CD1c-positive myeloid dendritic cell (primary cell): Measurements from ENCODE around the gene SVIL.

Source experiments
- DNase-seq: peaks from one replicate; pipeline ENCODE4 v3.0.0-alpha.2; 2016; ENCODE audit errors: extremely low spot score

SVIL gene, protein sequence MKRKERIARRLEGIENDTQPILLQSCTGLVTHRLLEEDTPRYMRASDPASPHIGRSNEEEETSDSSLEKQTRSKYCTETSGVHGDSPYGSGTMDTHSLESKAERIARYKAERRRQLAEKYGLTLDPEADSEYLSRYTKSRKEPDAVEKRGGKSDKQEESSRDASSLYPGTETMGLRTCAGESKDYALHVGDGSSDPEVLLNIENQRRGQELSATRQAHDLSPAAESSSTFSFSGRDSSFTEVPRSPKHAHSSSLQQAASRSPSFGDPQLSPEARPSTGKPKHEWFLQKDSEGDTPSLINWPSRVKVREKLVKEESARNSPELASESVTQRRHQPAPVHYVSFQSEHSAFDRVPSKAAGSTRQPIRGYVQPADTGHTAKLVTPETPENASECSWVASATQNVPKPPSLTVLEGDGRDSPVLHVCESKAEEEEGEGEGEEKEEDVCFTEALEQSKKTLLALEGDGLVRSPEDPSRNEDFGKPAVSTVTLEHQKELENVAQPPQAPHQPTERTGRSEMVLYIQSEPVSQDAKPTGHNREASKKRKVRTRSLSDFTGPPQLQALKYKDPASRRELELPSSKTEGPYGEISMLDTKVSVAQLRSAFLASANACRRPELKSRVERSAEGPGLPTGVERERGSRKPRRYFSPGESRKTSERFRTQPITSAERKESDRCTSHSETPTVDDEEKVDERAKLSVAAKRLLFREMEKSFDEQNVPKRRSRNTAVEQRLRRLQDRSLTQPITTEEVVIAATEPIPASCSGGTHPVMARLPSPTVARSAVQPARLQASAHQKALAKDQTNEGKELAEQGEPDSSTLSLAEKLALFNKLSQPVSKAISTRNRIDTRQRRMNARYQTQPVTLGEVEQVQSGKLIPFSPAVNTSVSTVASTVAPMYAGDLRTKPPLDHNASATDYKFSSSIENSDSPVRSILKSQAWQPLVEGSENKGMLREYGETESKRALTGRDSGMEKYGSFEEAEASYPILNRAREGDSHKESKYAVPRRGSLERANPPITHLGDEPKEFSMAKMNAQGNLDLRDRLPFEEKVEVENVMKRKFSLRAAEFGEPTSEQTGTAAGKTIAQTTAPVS (N-terminal part only)

DNA sequence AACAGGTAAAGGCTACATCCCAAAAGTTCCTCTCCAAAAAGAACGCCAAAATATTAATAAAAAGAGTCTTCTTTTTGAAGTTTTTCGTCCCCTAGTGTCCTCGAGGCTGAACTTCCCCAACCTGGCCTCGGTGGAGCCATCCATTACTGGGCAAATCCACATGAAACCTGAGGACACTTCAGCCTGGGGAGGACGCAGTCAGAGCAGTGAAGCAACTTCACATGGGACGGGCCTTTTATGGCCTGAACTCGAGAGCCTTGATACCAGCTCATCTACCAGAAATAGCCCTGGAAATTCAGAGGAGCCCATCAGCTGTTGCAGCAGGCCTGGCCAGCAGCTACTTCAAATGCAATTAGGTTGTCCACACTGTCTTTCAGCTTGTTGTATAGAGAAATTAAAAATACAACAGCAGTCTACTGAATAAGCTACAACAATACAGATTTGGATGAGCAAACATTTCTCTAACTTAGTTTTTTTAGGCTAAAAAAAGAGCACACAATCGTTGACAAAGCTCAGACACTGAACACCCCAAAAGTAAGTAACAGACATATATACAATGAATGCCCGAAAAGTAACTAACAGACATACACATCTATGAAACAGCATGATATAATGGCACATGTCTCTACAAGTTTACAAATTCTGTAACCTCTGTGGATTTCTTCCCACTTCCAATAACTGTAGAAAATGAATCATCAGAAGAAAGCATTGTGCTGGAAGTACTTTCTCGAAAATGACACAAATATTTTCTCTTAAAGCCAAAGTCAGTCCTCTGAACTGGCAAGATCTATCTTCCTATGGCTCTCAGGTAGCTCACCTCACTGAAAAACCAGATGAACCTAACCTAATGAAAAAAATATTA lies at the start of gene SVIL:
Gene SVIL, minus strand, starts transcription at position 208 of the 862 bp plus-strand sequence. CDS start 79,913 bp downstream, outside the sequence.
- DNase-seq, result peak; percentile 26

DNA sequence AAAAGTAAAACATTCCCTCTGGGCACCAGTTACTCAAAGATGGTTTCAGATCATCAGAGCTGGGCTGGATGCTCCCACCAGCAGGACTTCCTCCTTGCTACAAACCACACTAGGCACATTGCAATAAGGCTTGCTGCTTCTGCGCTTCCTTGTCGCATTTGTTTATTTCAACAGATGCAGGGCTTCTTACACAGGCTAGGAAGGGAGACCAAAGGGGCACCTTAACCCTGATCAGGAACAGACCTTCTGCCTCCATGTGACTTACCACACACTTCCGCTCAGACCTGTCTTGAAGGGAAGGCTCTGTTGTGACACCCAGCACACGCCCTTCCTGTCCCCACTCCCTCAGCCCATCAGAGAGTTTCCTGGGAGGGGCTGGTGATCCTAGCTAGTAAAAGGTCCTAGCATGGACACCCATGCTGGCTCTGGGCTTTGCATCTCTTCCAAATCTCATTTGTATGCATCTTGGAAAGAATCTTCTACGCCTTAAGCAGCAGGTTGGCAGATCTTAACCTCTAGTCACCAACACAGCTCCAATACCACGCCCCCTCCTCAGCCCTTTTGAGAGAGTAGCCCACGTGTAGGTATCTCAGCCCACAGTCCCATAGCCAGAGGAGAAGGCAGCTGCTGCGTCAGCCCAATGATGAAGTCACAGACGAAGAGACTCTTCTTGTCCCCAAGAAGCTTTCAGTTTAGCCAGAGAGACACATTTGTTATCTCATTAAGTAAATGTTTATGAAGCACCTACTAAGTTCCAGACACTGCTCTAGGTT lies 47.1 kb upstream of the SVIL start:
- peak; percentile 87 for DNase-seq

DNA sequence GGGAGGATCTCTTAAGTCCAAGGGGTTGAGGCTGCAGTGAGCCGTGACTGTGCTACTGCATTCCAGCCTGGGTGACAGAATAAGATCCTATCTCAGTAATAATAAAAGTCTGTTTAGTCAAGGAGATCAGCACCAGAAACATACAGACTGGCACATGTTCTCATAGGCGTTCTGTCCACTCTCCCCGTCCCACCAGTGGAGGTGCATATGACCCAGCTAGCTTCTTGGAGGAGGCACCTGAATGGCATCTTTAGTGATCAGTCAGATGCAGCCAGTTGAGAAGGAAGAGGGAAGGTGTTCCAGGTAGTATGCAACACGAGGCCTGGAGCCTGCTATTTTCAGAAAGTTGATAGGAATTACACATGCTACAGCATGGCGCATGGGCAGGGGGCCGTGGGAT lies 45.3 kb upstream of the SVIL start:
- DNase-seq, result no peak

DNA sequence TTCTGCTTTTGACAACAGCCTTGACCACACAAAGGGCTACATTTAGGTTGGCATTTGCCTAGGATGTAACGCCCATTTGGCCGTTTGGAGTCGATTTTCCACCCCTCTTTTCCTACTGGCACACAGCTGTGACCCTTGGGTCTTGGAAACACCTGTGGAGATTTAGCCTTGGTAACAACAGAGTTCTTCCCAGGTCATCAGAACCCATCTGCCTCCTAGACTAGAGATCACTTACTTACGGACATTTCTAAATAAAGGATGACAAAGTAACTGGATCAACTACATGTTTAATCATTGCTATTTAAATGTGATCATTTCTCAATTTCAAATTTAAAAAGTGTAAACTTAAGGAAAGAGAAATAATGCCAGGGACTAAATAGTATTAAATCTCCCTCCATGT lies 42.0 kb upstream of the SVIL start:
- no peak for DNase-seq

DNA sequence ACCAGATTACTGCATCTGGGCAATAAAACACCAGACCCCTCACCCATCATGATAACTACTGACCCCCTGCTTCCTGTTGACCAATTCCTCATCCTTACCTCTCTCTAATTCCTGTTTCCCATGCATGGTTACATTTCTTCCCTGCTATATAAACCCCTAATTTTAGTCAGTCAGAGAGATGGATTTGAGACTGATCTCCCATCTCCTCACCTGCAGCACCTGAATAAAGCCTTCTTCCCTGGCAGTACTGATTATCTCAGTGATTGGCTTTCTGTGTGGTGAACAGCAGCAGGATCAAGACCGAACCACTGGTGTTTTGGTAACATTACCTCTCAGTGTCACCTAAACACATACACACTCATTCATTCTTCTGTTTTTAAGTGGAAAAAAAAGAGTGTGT lies 41.2 kb upstream of the SVIL start:
- DNase-seq, result no peak

DNA sequence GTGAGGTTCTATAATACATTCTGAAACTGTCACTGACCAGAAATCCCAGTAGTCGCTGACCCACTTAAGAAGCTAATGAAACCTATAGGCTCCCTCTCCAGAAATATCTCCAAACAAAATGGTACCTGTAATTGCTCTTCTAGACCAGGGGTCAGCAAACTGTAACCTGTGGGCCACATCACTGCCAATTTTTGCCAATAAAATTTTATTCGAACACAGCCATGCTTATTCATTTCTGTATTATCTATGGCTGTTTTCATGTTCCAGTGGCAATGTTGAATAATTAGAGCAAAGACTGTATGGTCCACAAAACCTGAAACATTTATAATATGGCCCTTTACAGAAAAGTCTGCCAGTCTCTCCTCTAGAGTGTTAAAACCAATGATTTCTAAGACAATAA lies 37.2 kb upstream of the SVIL start:
- no peak for DNase-seq

DNA sequence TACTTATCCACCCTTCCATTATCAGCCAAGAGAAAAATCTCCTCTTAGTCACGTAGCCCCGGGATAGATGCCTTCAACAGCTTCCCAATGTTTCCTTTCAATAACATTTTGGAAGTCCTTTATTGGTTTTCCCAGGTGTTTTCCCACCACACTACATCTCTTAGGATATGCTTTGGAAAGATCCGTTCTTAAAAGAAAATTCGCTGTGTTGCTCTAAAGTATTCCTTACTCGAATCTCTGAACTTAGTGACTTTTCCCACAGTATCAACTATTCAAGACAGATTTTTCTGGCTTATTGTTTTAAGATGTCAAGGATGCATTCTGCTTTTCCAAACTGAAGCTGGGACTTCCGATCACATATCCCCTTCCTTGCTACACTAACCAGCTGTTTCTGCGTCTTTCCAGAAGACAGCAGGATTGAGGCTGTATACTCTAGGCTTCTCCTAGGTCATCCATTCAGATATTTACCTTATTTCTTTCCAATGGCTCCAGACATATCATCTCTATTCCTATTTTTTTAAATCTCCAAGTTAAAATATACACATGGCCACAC lies 36.5 kb upstream of the SVIL start:
- DNase-seq, result no peak

DNA sequence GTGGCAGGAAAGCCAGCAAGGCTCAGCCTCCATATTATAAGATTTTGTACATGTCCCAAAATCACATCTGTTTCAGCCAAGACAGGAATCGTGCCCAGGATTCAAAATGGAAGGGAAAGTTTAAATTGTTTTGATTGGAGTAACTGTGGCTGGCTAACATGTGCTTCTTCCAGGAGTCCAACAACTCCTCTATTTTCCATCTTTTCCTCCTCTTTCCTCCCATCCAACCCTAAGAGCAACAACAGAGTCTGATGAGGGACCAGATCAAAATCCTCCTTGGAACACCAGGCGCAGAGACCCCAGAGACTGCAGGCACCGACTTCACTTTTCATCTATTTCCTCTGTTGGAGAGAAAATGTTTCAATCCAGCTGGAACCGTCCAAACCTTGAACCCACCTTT lies 36.0 kb upstream of the SVIL start:
- DNase-seq, result no peak

DNA sequence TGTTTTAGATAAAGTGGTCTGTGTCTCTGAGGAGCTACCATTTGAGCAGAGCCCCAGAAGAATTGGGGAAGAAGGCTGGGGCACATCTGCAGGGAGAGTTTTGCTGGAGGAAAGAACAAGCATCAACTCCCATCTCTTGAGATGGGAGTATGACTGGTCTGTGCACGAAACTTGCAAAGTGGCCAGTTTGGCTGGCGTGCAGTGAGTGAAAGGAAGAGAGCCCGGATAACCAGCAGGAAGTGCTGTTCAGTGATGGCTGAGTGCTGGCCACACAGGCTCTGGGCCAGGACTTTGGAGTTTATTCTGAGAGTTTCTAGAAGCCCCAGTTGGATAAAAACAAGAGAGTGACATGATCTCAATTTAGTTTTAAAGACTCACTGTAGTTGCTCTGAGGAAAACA lies 34.4 kb upstream of the SVIL start:
- no peak for DNase-seq

DNA sequence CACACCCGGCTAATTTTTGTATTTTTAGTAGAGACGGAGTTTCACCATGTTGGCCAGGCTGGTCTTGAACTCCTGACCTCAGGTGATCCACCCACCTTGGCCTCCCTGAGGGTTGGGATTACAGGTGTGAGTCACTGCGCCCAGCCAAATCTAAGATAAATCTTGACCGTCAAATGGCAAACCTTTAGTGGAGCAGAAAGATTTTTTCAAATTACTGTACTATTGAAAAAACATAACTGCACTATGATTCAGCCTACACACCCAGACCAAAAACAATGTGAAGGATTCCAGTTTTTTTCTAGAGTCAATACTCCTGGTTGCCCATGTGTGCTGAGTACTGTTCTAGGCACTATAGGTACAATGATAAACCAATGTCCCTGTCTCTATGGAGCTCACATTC lies 33.9 kb upstream of the SVIL start:
- no peak for DNase-seq

DNA sequence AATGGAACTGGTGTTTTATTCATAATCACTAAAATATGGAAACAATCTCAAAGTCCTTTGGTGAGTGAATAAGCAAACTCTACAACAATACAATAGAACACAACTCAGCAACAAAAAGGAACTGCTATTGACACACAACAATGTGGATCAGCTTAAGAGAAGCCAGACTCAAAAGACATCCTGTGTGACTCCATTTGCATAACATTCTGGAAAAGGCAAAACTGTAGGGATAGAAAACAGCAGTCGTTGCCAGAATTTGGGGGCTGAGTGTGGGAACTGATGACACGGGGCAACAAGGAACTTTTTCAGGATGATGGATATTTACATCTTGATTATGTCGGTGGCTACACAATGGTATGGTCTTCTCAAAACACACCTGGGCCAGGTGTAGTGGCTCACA lies 32.4 kb upstream of the SVIL start:
- DNase-seq, result no peak

DNA sequence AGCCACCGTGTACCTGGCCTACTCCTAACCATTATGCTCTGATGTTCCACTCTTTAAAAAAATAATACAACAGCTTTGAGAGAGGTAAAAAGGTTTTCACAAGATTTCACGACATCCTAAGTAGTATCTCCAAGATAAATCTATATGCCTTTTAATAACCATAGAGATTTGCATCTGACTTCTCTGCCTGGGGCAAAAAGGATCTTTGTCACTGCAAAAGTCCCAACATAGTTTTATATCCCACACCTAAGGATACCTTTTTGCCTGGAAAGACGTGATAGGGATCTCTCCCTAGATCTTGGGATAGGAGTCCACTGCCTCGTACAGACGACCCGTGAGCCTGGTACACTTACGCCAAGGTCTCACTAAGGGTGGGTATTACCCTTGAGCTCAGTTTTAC lies 31.4 kb upstream of the SVIL start:
- no peak for DNase-seq

DNA sequence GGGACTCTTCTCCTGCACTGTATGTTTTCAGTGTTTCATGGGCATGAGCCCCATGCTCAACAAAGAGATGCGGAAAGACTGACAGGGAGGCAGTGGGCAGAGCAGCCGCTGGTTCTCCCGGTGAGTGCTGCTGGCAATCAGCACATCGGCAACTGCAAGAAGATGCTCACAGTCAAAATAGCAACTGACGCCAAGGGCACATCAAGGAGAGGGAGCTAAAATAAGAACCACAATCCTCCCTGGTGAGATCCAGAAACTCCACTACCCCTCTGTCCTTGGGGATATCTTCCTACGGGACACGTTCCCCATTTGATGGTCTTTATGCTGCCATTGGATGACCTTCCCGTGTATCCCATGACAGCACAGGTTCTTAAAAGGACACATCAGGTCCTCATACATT lies 28.9 kb upstream of the SVIL start:
- DNase-seq, result no peak

DNA sequence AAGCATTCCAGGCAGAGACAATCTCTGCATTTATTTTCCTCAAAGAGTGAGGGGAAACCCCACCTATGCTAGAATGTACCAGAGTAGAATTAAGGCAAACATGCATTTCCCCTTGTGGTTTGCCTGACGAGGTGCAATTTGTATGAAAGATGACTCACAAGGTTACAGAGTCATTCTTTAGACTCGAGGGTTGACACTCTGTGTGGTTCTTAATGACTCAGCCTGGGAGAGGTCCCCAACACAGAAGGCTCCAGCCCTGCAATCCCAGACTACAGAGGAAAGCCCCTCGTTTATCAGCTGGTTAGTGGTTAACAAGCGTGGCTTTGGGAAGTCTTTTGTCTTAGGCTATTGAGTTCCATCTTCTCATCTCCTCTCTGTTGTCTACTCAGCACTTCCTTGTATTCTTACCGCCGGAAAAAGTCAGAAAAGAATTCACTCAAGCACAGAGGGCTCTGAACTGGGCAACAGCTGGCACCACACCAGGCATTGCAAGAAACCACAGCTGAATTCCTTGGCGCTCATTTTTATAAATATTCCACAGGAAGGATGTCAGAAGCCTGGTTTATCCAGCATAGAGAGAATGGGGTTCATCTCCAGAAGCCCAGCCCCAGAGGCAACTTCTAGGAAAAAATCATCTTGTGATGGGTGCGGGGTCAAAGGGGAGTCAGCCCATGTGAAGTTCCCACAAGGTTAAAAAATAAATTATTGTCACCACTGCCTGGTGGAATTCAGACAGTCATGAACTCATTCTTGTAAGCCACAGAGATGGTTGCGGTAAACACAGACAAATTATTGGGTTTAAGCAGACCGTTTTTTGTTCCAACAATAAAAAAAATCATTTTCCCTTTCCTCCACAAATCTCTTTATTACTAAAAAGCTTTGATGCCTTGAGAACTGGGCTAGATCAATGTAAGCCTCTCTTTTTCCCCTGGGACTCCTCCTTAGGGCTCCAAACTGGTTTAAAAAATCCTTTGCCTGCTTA lies 24.5 kb upstream of the SVIL start:
- peak; percentile 90 for DNase-seq

DNA sequence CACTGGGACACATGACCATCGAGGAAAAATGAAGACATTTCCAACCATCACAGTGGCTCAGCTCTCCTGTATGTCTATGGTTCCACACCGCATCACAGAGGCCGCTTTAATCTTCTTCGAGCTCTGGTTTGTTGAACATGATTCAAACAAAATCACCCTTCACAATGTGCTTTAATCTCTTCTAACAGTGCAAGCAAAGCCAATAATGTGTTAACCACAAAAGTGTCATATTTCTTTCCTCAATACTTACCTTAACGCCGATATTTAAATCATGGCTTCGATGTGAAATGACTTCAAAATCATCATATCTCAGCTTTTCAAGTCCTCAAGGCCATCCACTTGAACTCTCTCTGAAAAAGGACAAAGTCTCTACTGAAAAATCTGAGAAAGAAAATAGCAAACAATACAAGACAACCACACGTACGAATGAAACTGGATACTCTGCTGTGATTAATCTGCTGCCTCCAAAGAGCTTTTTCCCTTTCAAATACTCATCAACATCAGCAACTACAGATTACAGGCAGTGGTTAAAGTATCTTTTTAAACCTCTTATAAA lies 23.0 kb upstream of the SVIL start:
- no peak for DNase-seq

DNA sequence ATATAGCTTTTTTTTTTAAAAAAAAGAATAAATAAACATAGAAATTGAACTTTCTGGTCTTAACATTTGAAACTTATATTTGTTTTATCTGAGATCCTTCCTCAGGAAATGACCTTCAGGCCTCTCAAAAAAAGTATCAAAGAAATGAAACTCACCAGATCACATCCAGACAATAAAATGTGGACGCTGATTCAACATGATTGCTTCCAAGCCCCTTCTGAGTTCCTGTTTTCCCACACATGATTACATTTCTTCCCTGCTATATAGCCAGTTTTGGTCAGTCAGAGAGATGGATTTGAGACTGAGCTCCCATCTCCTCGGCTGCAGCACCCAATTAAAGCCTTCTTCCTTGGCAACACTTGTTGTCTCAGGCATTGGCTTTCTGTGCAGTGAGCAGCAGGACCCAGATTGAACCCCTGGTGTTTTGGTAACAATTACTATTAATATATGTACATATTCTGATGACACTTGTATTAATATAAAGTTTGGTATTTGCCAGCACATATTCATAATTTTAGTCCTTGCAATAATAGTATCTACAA lies 21.8 kb upstream of the SVIL start:
- no peak for DNase-seq

DNA sequence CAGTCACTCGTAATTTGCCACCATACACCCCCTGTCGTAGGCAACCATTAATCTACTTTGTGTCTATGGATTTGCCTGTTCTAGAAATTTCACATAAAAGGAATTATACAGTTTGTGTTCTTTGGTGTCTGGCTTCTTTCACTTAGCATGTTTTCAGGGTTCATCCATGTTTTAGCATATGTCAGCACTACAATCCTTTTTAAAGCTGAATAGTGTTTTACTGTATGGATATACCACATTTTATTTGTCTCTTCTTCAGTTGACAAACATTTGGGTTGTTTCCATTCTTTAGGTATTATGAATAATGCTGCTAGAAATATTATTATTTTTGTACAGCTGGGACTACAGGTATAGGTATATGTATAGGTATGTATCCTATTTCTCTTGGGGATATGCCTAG lies 17.4 kb upstream of the SVIL start:
- no peak for DNase-seq

DNA sequence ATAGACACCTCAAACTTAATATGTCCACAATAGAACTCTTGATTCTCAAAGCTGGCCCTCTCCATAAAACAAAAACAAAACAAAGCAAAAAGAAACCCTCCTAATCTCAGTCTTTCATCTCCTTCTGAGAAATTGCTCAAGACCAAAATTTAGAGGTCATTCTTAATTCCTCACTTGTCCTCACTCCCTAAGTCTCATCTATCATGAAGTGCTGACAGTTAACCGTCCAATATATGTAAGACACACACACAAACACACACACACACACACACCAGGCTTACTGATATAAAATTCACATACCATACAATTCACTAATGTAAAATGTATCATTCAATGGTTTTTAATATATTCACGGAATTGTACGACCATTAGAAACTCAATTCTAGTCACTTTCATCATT lies 17.0 kb upstream of the SVIL start:
- no peak for DNase-seq

DNA sequence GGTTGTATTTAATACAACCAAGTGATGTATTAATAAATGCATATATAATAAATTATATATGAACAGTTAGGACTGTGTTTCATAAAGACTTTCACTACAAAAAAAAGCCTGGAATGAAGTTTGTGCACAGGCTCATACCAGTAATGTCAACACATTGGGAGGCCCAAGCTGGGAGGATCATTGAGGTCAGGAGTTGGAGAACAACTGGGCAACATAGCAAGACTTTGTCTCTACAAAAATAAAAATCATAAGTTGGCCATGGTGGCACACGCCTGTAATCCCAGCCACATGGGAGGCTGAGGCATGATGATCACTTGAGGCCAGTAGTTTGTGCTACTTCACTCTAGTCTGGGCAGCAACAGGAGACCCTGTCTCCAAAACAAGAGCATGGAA lies 15.8 kb upstream of the SVIL start:
- no peak for DNase-seq
